Measurements from ENCODE around the gene RNF10.

- TF ChIP-seq CTCF (conservative IDR thresholded peaks at IDR 0.05 in 1 of 2, IDR thresholded peaks at IDR 0.05 in 1 of 2; ENCODE audit: extremely low read depth in 1 of 2, insufficient read depth in 1 of 2, low read depth in 1 of 2, low read length in 2 of 2) (no peak), EZH2 (IDR thresholded peaks at IDR 0.05; ENCODE audit: borderline replicate concordance, low read length) (no peak)
Observed at GRCh38 chr12:120546050-120546386, 11.9 kb downstream of the RNF10 start.

All from mammary epithelial cell (primary cell).